HEK293T (cell line): ENCODE data around the gene ZBTB7B.
A peak's percentile ranks its signal among the peaks of the same experiment; 100 is the strongest.

Experiments used
- BHLHE40 ChIP-seq: fragments of 450-650 bp; IDR thresholded peaks from 2 replicates; pipeline ENCODE4 v1.6.1; 2016; ENCODE audit warnings: mild to moderate bottlenecking, moderate library complexity, borderline replicate concordance
- ELF4 ChIP-seq: fragments of 450-650 bp; IDR thresholded peaks from 2 replicates; pipeline ENCODE4 v1.6.1; 2017; ENCODE audit warnings: antibody characterized with exemption
- FOXK2 ChIP-seq: fragments of 450-650 bp; IDR thresholded peaks from 2 replicates; pipeline ENCODE4 v1.6.1; 2016; ENCODE audit warnings: mild to moderate bottlenecking
- FOXM1 ChIP-seq: fragments of 450-650 bp; IDR thresholded peaks from 2 replicates; pipeline ENCODE4 v1.6.1; 2017; ENCODE audit warnings: mild to moderate bottlenecking, borderline replicate concordance
- HDGF ChIP-seq: fragments of 450-650 bp; IDR thresholded peaks from 2 replicates; pipeline ENCODE4 v1.6.1; 2017; ENCODE audit warnings: antibody characterized with exemption, borderline replicate concordance
- L3MBTL2 ChIP-seq: fragments of 450-650 bp; conservative IDR thresholded peaks from 2 replicates; pipeline ENCODE4 v1.6.1; 2016; ENCODE audit warnings: mild to moderate bottlenecking
- NFRKB ChIP-seq: fragments of 450-650 bp; IDR thresholded peaks from 2 replicates; pipeline ENCODE4 v1.6.1; 2016; ENCODE audit warnings: mild to moderate bottlenecking, moderate library complexity
- SP1 ChIP-seq: fragments of 450-650 bp; IDR thresholded peaks from 2 replicates; pipeline ENCODE4 v1.6.1; 2017
- SUZ12 ChIP-seq: fragments of 450-650 bp; IDR thresholded peaks from 2 replicates; pipeline ENCODE4 v1.6.1; 2016; ENCODE audit warnings: mild to moderate bottlenecking
- TARDBP ChIP-seq: fragments of 450-650 bp; IDR thresholded peaks from 2 replicates; pipeline ENCODE4 v1.6.1; 2016
- ZNF384 ChIP-seq: fragments of 450-650 bp; IDR thresholded peaks from 2 replicates; pipeline ENCODE4 v1.6.1; 2016
- TF ChIP-seq, protein P1 (sequence below): fragments of 450-650 bp; IDR thresholded peaks from 2 replicates; pipeline ENCODE4 v1.6.1; 2016

DNA sequence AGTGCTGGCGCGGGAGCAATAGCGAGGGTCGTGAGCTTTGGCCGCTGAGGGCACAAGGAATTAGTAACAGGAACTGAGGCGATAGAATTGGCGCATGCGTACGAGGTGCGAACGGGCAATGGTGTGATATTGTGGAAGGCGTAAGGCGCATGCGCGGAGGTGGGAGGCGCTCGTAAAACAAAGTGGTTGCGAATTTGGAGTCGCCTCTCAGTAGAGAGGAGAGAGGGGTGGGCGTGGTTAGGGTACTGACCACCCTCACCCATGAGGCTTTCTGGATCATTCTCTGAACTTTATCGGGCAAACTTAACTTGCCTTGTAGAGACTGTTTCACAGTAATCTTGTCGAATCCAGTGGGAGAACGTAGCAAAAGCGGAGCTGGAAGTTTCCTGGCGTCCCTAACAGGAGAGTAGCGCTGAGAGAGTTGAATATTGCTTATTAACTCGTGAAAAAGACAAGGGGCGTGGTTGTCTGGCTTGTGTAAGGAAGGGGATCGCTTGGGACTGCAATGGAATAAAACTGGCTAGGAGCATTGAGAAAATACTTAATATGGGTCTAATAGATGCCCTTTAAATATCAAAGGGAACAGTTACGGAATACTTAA, 27.7 kb upstream of the ZBTB7B start:
- TF ChIP-seq FOXK2, result no peak
- no peak for TF ChIP-seq SUZ12
- TF ChIP-seq BHLHE40, result no peak
- no peak for TF ChIP-seq TARDBP
- TF ChIP-seq HDGF, result no peak; the same call in 1 of the 2 replicates
- TF ChIP-seq ELF4, result 0 out of 2 replicates have a peak, but pooled peaks have one; percentile 70
- peak; percentile 61 for TF ChIP-seq L3MBTL2
- no peak for TF ChIP-seq ZNF384
- TF ChIP-seq FOXM1, result no peak
- no peak for TF ChIP-seq SP1
- no peak for TF ChIP-seq NFRKB
- TF ChIP-seq, protein P1, sequence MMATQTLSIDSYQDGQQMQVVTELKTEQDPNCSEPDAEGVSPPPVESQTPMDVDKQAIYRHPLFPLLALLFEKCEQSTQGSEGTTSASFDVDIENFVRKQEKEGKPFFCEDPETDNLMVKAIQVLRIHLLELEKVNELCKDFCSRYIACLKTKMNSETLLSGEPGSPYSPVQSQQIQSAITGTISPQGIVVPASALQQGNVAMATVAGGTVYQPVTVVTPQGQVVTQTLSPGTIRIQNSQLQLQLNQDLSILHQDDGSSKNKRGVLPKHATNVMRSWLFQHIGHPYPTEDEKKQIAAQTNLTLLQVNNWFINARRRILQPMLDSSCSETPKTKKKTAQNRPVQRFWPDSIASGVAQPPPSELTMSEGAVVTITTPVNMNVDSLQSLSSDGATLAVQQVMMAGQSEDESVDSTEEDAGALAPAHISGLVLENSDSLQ, result no peak
